Fibroblast of pulmonary artery (primary cell): ENCODE data around the gene DLK1.

ENCODE experiments used
- DNase-seq: peaks from one replicate; pipeline ENCODE4 v3.0.0-alpha.2; 2010; ENCODE audit warnings: low read depth
- H3K4me3 ChIP-seq: replicated peaks from 2 replicates; pipeline ENCODE4 v1.5.1; 2011; ENCODE audit warnings: low read depth, mild to moderate bottlenecking, control low read depth, low read length, moderate library complexity
- CTCF ChIP-seq: IDR thresholded peaks from 2 replicates; pipeline ENCODE4 v1.5.1; 2011; ENCODE audit warnings: mild to moderate bottlenecking, control low read depth, low read length, inconsistent platforms; ENCODE audit errors: missing control alignments

Gene DLK1

GRCh38 chr14:100747021-100747586 lies 20.4 kb downstream of the DLK1 start:
- DNase-seq: peak; percentile 88
- no peak overlapping the region for H3K4me3 ChIP-seq
- TF ChIP-seq CTCF: no peak

- DNase-seq: no peak
- no peak overlapping the region for H3K4me3 ChIP-seq
- no peak for TF ChIP-seq CTCF
Observed at GRCh38 chr14:100747736-100748135, 21.0 kb downstream of the DLK1 start.

GRCh38 chr14:100748403-100748802 lies 21.7 kb downstream of the DLK1 start:
- TF ChIP-seq CTCF: no peak
- DNase-seq: no peak

GRCh38 chr14:100748944-100749343 lies 22.3 kb downstream of the DLK1 start:
- no peak for TF ChIP-seq CTCF
- DNase-seq: no peak
- H3K4me3 ChIP-seq: no peak overlapping the region

More at GRCh38 chr14:100748403-100748802, 21.7 kb downstream of the DLK1 start:
- H3K4me3 ChIP-seq: no peak overlapping the region

GRCh38 chr14:100749967-100750597 lies 23.4 kb downstream of the DLK1 start:
- H3K4me3 ChIP-seq: no peak overlapping the region
- no peak for TF ChIP-seq CTCF
- no peak for DNase-seq

- no peak for TF ChIP-seq CTCF
- no peak for DNase-seq
- no peak overlapping the region for H3K4me3 ChIP-seq
Observed at GRCh38 chr14:100750762-100751699, 24.3 kb downstream of the DLK1 start.
